SK-N-MC (cell line): ENCODE measurements around the gene C17orf78.
"Not testable (repeated sequence)": the region's sequence is repeated elsewhere in the genome, so short reads cannot be mapped to it uniquely, and the experiment has no call there.

Experiments used
- EZH2 ChIP-seq: fragments of 200-600 bp; sonication (generic); IDR thresholded peaks from one replicate; pipeline ENCODE4 v1.6.1; 2017; ENCODE audit warnings: antibody characterized with exemption
- FOXP2 ChIP-seq: optimal IDR thresholded peaks from 2 replicates; pipeline ENCODE3; 2011; ENCODE audit warnings: mild to moderate bottlenecking, moderate library complexity; ENCODE audit not compliant: insufficient read depth; ENCODE audit errors: extremely low read length, control extremely low read depth
- POLR2AphosphoS5 ChIP-seq: IDR thresholded peaks from 2 replicates; pipeline ENCODE4 v1.6.1; 2012; ENCODE audit warnings: mild to moderate bottlenecking, low read depth, low read length, borderline replicate concordance

- TF ChIP-seq EZH2, POLR2AphosphoS5, FOXP2: not testable (repeated sequence)
These were observed 18.8 kb upstream of the C17orf78 start for GRCh38 chr17:37356796-37357569.
